ENCODE measurements around the gene PRSS35. TPM values are rescaled to one million over a fixed set of nuclear protein-coding genes. Genes with fewer than 3 reads are reported as not detected.
A peak's percentile ranks its signal among the peaks of the same experiment; 100 is the strongest.

PRSS35 gene
- total RNA-seq, 1 experiment from 2014 or later: 1.7 TPM

GRCh38 chr6:83536647-83537589 lies 24.6 kb downstream of the PRSS35 start:
- WGBS (ENCODE audit: extremely low coverage, insufficient read length, low lambda C conversion rate): 100% methylated on average over 1 of the region's 4 CpGs
- H3K9me3 Mint-ChIP-seq: peaks cover 3% of the 10 kb centered on the region in 2 experiments; a peak in 4 of 5 replicates

More at GRCh38 chr6:83536647-83537589, 24.6 kb downstream of the PRSS35 start:
- H3K9me3 ChIP-seq (ENCODE audit: control insufficient read depth, low read depth, low read length): no peaks in the 10 kb centered on the region
- no peak overlapping the region for H2AK5ac ChIP-seq (ENCODE audit: insufficient read length, low read length)
- H3K27me3 Mint-ChIP-seq (ENCODE audit: low read depth): peaks cover 5% of the 10 kb centered on the region
- no peak overlapping the region for H2BK12ac ChIP-seq (ENCODE audit: insufficient read length, low read depth, low read length)
- H3K79me2 ChIP-seq (ENCODE audit: insufficient read depth, low read length): no peaks in the 10 kb centered on the region
- H3K14ac ChIP-seq (ENCODE audit: insufficient read depth, low read length): no peak overlapping the region
- no peaks in the 10 kb centered on the region for H3K4me1 ChIP-seq (ENCODE audit: insufficient read depth, low read length)
- no peak overlapping the region for H3K4ac ChIP-seq (ENCODE audit: low read depth, low read length)
- H4K91ac ChIP-seq (ENCODE audit: insufficient read length, low read depth, low read length): no peak overlapping the region
- H3K79me1 ChIP-seq (ENCODE audit: insufficient read depth, low read depth, low read length, poor library complexity, severe bottlenecking): no peaks in the 10 kb centered on the region
- no peak overlapping the region for H2BK120ac ChIP-seq (ENCODE audit: low read depth, low read length, poor library complexity, severe bottlenecking)
- TF ChIP-seq CTCF (conservative IDR thresholded peaks at IDR 0.05): no peak
- no peak overlapping the region for H3K23ac ChIP-seq (ENCODE audit: insufficient read length, low read depth, low read length)
- no peak overlapping the region for H3K4me3 Mint-ChIP-seq
- no peak overlapping the region for H2BK20ac ChIP-seq (ENCODE audit: low read depth, low read length, poor library complexity, severe bottlenecking)
- no peak overlapping the region for H2BK5ac ChIP-seq (ENCODE audit: insufficient read length, low read length)
- H3K36me3 Mint-ChIP-seq (ENCODE audit: insufficient read depth in 1 of 3, low read depth in 3 of 3): peaks cover 0 to 2% (median 0%) of the 10 kb centered on the region in 3 experiments; a peak in 1 of 7 replicates
- H3K27ac ChIP-seq (ENCODE audit: insufficient read length, low read depth, low read length): no peak overlapping the region
- no peak for DNase-seq
- H3K27me3 ChIP-seq (ENCODE audit: insufficient read depth, low read length): no peaks in the 10 kb centered on the region
- peak overlapping the region in 1 of 3 experiments; percentile 65; a peak in 2 of 7 replicates for H3K27ac Mint-ChIP-seq
- H3K9ac ChIP-seq (ENCODE audit: extremely low read depth, insufficient read length, low read length): no peak overlapping the region
- H3K4me1 Mint-ChIP-seq: no peaks in the 10 kb centered on the region
- H2AFZ ChIP-seq (ENCODE audit: low read length): no peak overlapping the region
- H3T11ph ChIP-seq (ENCODE audit: low read length): no peak overlapping the region
- no peak overlapping the region for H3K4me2 ChIP-seq (ENCODE audit: insufficient read depth, insufficient read length, low read length)
- no peak overlapping the region for H4K8ac ChIP-seq (replicated peaks; ENCODE audit: insufficient read length, low read depth, low read length)
- no peaks in the 10 kb centered on the region for H4K20me1 ChIP-seq (ENCODE audit: control insufficient read depth, insufficient read depth, insufficient read length)
- no peak overlapping the region for H4K5ac ChIP-seq (ENCODE audit: insufficient read length, low read depth, low read length)
- H3K23me2 ChIP-seq (ENCODE audit: insufficient read length, low read depth, low read length, poor library complexity, severe bottlenecking): no peaks in the 10 kb centered on the region
- H3K18ac ChIP-seq (ENCODE audit: insufficient read length, low read depth, low read length): no peak overlapping the region
- no peak overlapping the region for H2BK15ac ChIP-seq (ENCODE audit: low read depth, low read length)
- no peak overlapping the region for H3K56ac ChIP-seq (ENCODE audit: insufficient read length, low read depth, low read length)
